ENCODE measurements around the gene SEPTIN7.

GRCh38 chr7:35776686-35777085 lies 24.2 kb upstream of the SEPTIN7 start:
- TF ChIP-seq SMAD1 (CRISPR knock-in tag; IDR thresholded peaks at IDR 0.05; ENCODE audit: borderline replicate concordance, low read depth), result no peak
- no peak for TF ChIP-seq ZBTB20 (CRISPR knock-in tag; IDR thresholded peaks at IDR 0.05; ENCODE audit: borderline replicate concordance, low read depth)
- no peak for TF ChIP-seq STAT5B (CRISPR knock-in tag; IDR thresholded peaks at IDR 0.05)
- TF ChIP-seq ZNF10 (CRISPR knock-in tag; IDR thresholded peaks at IDR 0.05; ENCODE audit: borderline replicate concordance, low read depth), result no peak
- no peak for TF ChIP-seq ZNF292 (CRISPR knock-in tag; IDR thresholded peaks at IDR 0.05; ENCODE audit: borderline replicate concordance, low read depth)
- no peak for TF ChIP-seq CC2D1A (CRISPR knock-in tag; IDR thresholded peaks at IDR 0.05)
- no peak for TF ChIP-seq KDM2A (CRISPR knock-in tag; IDR thresholded peaks at IDR 0.05; ENCODE audit: borderline replicate concordance, low read depth)
- TF ChIP-seq CTCF (CRISPR knock-in tag; IDR thresholded peaks at IDR 0.05), result no peak
- no peak for TF ChIP-seq ZBTB38 (CRISPR knock-in tag; IDR thresholded peaks at IDR 0.05)
- no peak for TF ChIP-seq GABPA (IDR thresholded peaks at IDR 0.05; ENCODE audit: low read depth, low read length)
- no peak for TF ChIP-seq GABPA (CRISPR knock-in tag; IDR thresholded peaks at IDR 0.05; ENCODE audit: low read depth)
- no peak for TF ChIP-seq EZH2 (conservative IDR thresholded peaks at IDR 0.05; ENCODE audit: low read depth, low read length)
- no peak for TF ChIP-seq ZNF263 (CRISPR knock-in tag; IDR thresholded peaks at IDR 0.05)

Measured in HepG2 (cell line).